ENCODE data around the gene CYP8B1. TPM values are rescaled to one million over a fixed set of nuclear protein-coding genes. Genes with fewer than 3 reads are reported as not detected.

Gene CYP8B1
- total and polyA plus RNA-seq, 2 experiments from 2014 or later = not detected

GRCh38 chr3:42853739-42854302 lies 21.9 kb downstream of the CYP8B1 start:
- WGBS, 2 experiments (ENCODE audit: low coverage in 1 of 2, low lambda C conversion rate in 2 of 2, missing lambda C conversion rate in 2 of 2) = 74% methylated on average over 4 of the region's 4 CpGs
- Histone ChIP-seq H3K9ac (no peak overlapping the region), H3K27ac (no peak overlapping the region), H3K4me2 (ENCODE audit: unreplicated experiment) (no peak overlapping the region), H4K20me1 (ENCODE audit: insufficient read depth) (no peaks in the 10 kb centered on the region), H3K4me1 (ENCODE audit: insufficient read depth) (no peaks in the 10 kb centered on the region), H3K36me3 (ENCODE audit: low read depth) (no peaks in the 10 kb centered on the region), H2AFZ (no peak overlapping the region), H3K27me3 (replicated peaks; ENCODE audit: insufficient read depth) (peaks cover 21% of the 10 kb centered on the region), H3K4me3 (no peak overlapping the region), H3K9me3 (ENCODE audit: low read depth) (no peaks in the 10 kb centered on the region), H3F3A (ENCODE audit: insufficient read depth) (no peaks in the 10 kb centered on the region), H3K79me2 (ENCODE audit: insufficient read depth) (no peaks in the 10 kb centered on the region), H3K9me2 (ENCODE audit: insufficient read depth) (no peaks in the 10 kb centered on the region)
- DNase-seq = no peak
- TF ChIP-seq EZH2 (IDR thresholded peaks at IDR 0.05; ENCODE audit: insufficient read depth, poor library complexity, severe bottlenecking) = no peak
- no peak for TF ChIP-seq EZH2phosphoT487 (IDR thresholded peaks at IDR 0.05; ENCODE audit: insufficient read depth, low read depth)
- in situ Hi-C loops (cut with MboI) = no loop called here

GRCh38 chr3:42853056-42853455 lies 22.6 kb downstream of the CYP8B1 start:
- 9 to 12% methylated on average over 1 of the region's 1 CpG for WGBS, 2 experiments (ENCODE audit: low coverage in 1 of 2, low lambda C conversion rate in 2 of 2, missing lambda C conversion rate in 2 of 2)
- Histone ChIP-seq H3K4me3 (no peak overlapping the region), H3F3A (ENCODE audit: insufficient read depth) (no peaks in the 10 kb centered on the region), H3K36me3 (ENCODE audit: low read depth) (no peaks in the 10 kb centered on the region), H4K20me1 (ENCODE audit: insufficient read depth) (no peaks in the 10 kb centered on the region), H3K4me1 (ENCODE audit: insufficient read depth) (no peaks in the 10 kb centered on the region), H3K9me2 (ENCODE audit: insufficient read depth) (no peaks in the 10 kb centered on the region), H3K4me2 (ENCODE audit: unreplicated experiment) (no peak overlapping the region), H3K79me2 (ENCODE audit: insufficient read depth) (no peaks in the 10 kb centered on the region), H2AFZ (no peak overlapping the region), H3K9me3 (ENCODE audit: low read depth) (no peaks in the 10 kb centered on the region), H3K27ac (no peak overlapping the region), H3K27me3 (replicated peaks; ENCODE audit: insufficient read depth) (peaks cover 14% of the 10 kb centered on the region), H3K9ac (no peak overlapping the region)
- no peak for DNase-seq
- no peak for TF ChIP-seq EZH2 (IDR thresholded peaks at IDR 0.05; ENCODE audit: insufficient read depth, poor library complexity, severe bottlenecking)
- no peak for TF ChIP-seq EZH2phosphoT487 (IDR thresholded peaks at IDR 0.05; ENCODE audit: insufficient read depth, low read depth)
- in situ Hi-C loops (cut with MboI) = no loop called here

- Histone ChIP-seq H3F3A (ENCODE audit: insufficient read depth) (no peaks in the 10 kb centered on the region), H3K79me2 (ENCODE audit: insufficient read depth) (no peaks in the 10 kb centered on the region), H3K9me3 (ENCODE audit: low read depth) (no peaks in the 10 kb centered on the region), H4K20me1 (ENCODE audit: insufficient read depth) (no peaks in the 10 kb centered on the region), H3K4me3 (no peak overlapping the region), H3K27me3 (replicated peaks; ENCODE audit: insufficient read depth) (peaks cover 12% of the 10 kb centered on the region), H3K27ac (no peak overlapping the region), H2AFZ (no peak overlapping the region), H3K4me2 (ENCODE audit: unreplicated experiment) (no peak overlapping the region), H3K4me1 (ENCODE audit: insufficient read depth) (no peaks in the 10 kb centered on the region), H3K9me2 (ENCODE audit: insufficient read depth) (no peaks in the 10 kb centered on the region), H3K36me3 (ENCODE audit: low read depth) (no peaks in the 10 kb centered on the region), H3K9ac (no peak overlapping the region)
- peak; percentile 37 for DNase-seq
- 17 to 19% methylated on average over 2 of the region's 2 CpGs for WGBS, 2 experiments (ENCODE audit: low coverage in 1 of 2, low lambda C conversion rate in 2 of 2, missing lambda C conversion rate in 2 of 2)
- TF ChIP-seq EZH2 (IDR thresholded peaks at IDR 0.05; ENCODE audit: insufficient read depth, poor library complexity, severe bottlenecking) = no peak
- TF ChIP-seq EZH2phosphoT487 (IDR thresholded peaks at IDR 0.05; ENCODE audit: insufficient read depth, low read depth) = no peak
- in situ Hi-C loops (cut with MboI) = no loop called here
Observed at GRCh38 chr3:42852441-42852840, 23.2 kb downstream of the CYP8B1 start.

- Histone ChIP-seq H4K20me1 (ENCODE audit: insufficient read depth) (no peaks in the 10 kb centered on the region), H3F3A (ENCODE audit: insufficient read depth) (no peaks in the 10 kb centered on the region), H3K4me2 (ENCODE audit: unreplicated experiment) (no peak overlapping the region), H3K9me3 (ENCODE audit: low read depth) (no peaks in the 10 kb centered on the region), H3K27ac (no peak overlapping the region), H2AFZ (no peak overlapping the region), H3K27me3 (replicated peaks; ENCODE audit: insufficient read depth) (peaks cover 12% of the 10 kb centered on the region), H3K4me1 (ENCODE audit: insufficient read depth) (no peaks in the 10 kb centered on the region), H3K79me2 (ENCODE audit: insufficient read depth) (no peaks in the 10 kb centered on the region), H3K9me2 (ENCODE audit: insufficient read depth) (no peaks in the 10 kb centered on the region), H3K9ac (no peak overlapping the region), H3K36me3 (ENCODE audit: low read depth) (no peaks in the 10 kb centered on the region), H3K4me3 (no peak overlapping the region)
- TF ChIP-seq EZH2phosphoT487 (IDR thresholded peaks at IDR 0.05; ENCODE audit: insufficient read depth, low read depth) (no peak), EZH2 (IDR thresholded peaks at IDR 0.05; ENCODE audit: insufficient read depth, poor library complexity, severe bottlenecking) (no peak)
- in situ Hi-C loops (cut with MboI) = no loop called here
- 65 to 66% methylated on average over 6 of the region's 6 CpGs for WGBS, 2 experiments (ENCODE audit: low coverage in 1 of 2, low lambda C conversion rate in 2 of 2, missing lambda C conversion rate in 2 of 2)
- no peak for DNase-seq
Observed at GRCh38 chr3:42851228-42851834, 24.3 kb downstream of the CYP8B1 start.
